Endothelial cell of umbilical vein (primary cell): ENCODE data around the gene GGT6. TPM values are rescaled to one million over a fixed set of nuclear protein-coding genes. Genes with fewer than 3 reads are reported as not detected.
"Not testable (repeated sequence)": the region's sequence is repeated elsewhere in the genome, so short reads cannot be mapped to it uniquely, and the experiment has no call there.

Source experiments
- BruUV-seq: library from RNA; stranded (reverse); fragments of 400-500 nt; replicated peaks from 2 replicates; lab custom pipeline; 2021; lab: Mats Ljungman, UMichigan
- CTCF ChIA-PET: fragments of 300-600, 350-600 bp; sonication (Branson Sonifier 250); formaldehyde crosslinking; loops from one replicate; lab custom pipeline; 2021; ENCODE audit warnings: antibody characterized with exemption, inconsistent platforms; lab: Charles Lee
- POLR2A ChIA-PET: fragments of 300-600, 350-600 bp; sonication (Branson Sonifier 250); formaldehyde crosslinking; loops from one replicate; lab custom pipeline; 2021; ENCODE audit warnings: antibody characterized with exemption, inconsistent platforms; lab: Charles Lee
- DNase-seq: peaks from one replicate; pipeline ENCODE4 v3.0.0-alpha.2; 2011; ENCODE audit warnings: low read depth, low spot score
- FAIRE-seq: peaks from 2 replicates; lab custom pipeline; 2011; peaks lifted over from hg19 to GRCh38; lab: Jason Lieb, UNC
- H2AFZ ChIP-seq: 2 replicates; pipeline ENCODE4 v1.6.0; 2012; ENCODE audit warnings: low read depth, low read length, control low read depth, inconsistent platforms
- H3K27ac ChIP-seq: 2 replicates; pipeline ENCODE4 v1.5.1; 2011; ENCODE audit warnings: low read depth, mild to moderate bottlenecking, control low read depth, low read length, moderate library complexity; ENCODE audit not compliant: insufficient read depth
- H3K27me3 ChIP-seq, 2 experiments: 2 replicates each; pipeline versions ENCODE4 v1.6.0 to v1.6.1; 2011; ENCODE audit warnings: low read length in 2 of 2, mixed read lengths in 1 of 2; ENCODE audit not compliant: control insufficient read depth in 2 of 2, insufficient read depth in 2 of 2
- H3K36me3 ChIP-seq, 2 experiments: 2 replicates in 1 of 2; 3 replicates in 1 of 2; pipeline ENCODE4 v1.5.1; 2011; ENCODE audit warnings: low read length in 2 of 2, mild to moderate bottlenecking in 1 of 2, moderate library complexity in 1 of 2; ENCODE audit not compliant: control insufficient read depth in 2 of 2, insufficient read depth in 2 of 2; ENCODE audit errors: extremely low read depth in 1 of 2
- H3K4me1 ChIP-seq: 3 replicates; pipeline ENCODE4 v1.5.1; 2011; ENCODE audit warnings: mild to moderate bottlenecking, low read length; ENCODE audit not compliant: control insufficient read depth, insufficient read depth; ENCODE audit errors: extremely low read depth
- H3K4me2 ChIP-seq: 2 replicates; pipeline ENCODE4 v1.6.1; 2011; ENCODE audit warnings: low read length, control low read depth, mixed read lengths; ENCODE audit not compliant: insufficient read depth
- H3K4me3 ChIP-seq, 3 experiments: fragments of 200-600 bp in 1 of 3; sonication (generic), shearing (Covaris generic) in 1 of 3; replicated peaks in 1 of 3; 2 replicates each; pipeline ENCODE4 v1.5.1; 2011 to 2016; ENCODE audit warnings: control low read depth in 3 of 3, low read length in 3 of 3, mild to moderate bottlenecking in 2 of 3, inconsistent platforms in 1 of 3, low read depth in 1 of 3, moderate library complexity in 1 of 3; ENCODE audit not compliant: insufficient read depth in 1 of 3
- H3K79me2 ChIP-seq: 2 replicates; pipeline ENCODE4 v1.6.0; 2012; ENCODE audit warnings: low read length, inconsistent platforms; ENCODE audit not compliant: control insufficient read depth, insufficient read depth
- H3K9ac ChIP-seq: replicated peaks from 2 replicates; pipeline ENCODE3; 2011; ENCODE audit warnings: low read length, control low read depth; ENCODE audit not compliant: insufficient read depth; ENCODE audit errors: extremely low read depth
- H3K9me1 ChIP-seq: replicated peaks from 3 replicates; pipeline ENCODE4 v1.6.0; 2011; ENCODE audit warnings: mild to moderate bottlenecking, low read length; ENCODE audit not compliant: control insufficient read depth, insufficient read depth; ENCODE audit errors: extremely low read depth
- H3K9me3 ChIP-seq: replicated peaks from 2 replicates; pipeline ENCODE4 v1.5.1; 2012; ENCODE audit warnings: low read length, inconsistent platforms; ENCODE audit not compliant: control insufficient read depth, insufficient read depth
- H4K20me1 ChIP-seq: replicated peaks from 2 replicates; pipeline ENCODE3; 2011; ENCODE audit warnings: mild to moderate bottlenecking, low read length; ENCODE audit not compliant: control insufficient read depth, insufficient read depth; ENCODE audit errors: extremely low read depth
- CTCF ChIP-seq, 2 donors: IDR thresholded peaks; 1 replicate in 1 of 2; 2 replicates in 1 of 2; pipeline ENCODE4 v1.5.1; 2011; ENCODE audit warnings: low read length in 2 of 2, mild to moderate bottlenecking in 2 of 2, moderate library complexity in 2 of 2, control low read depth in 1 of 2, inconsistent platforms in 1 of 2, low read depth in 1 of 2; ENCODE audit not compliant: insufficient read depth in 1 of 2; ENCODE audit errors: extremely low read depth in 1 of 2
- EZH2 ChIP-seq: IDR thresholded peaks from 2 replicates; pipeline ENCODE4 v1.6.1; 2012; ENCODE audit warnings: borderline replicate concordance, low read depth, mild to moderate bottlenecking, moderate library complexity, low read length, inconsistent platforms; ENCODE audit not compliant: severe bottlenecking
- POLR2A ChIP-seq: IDR thresholded peaks from 2 replicates; pipeline ENCODE4 v1.6.1; 2012; ENCODE audit warnings: low read depth, mild to moderate bottlenecking, control low read depth, low read length
- dilution Hi-C: fragments of 300-500 bp; cut with MboI; formaldehyde crosslinking; loops from one replicate; pipeline ENCODE4 v1.15.0; 2019; ENCODE audit warnings: low sequenced_read_pairs; ENCODE audit not compliant: extremely low pct_ligation_motif_present
- intact Hi-C: fragments of 100-400 bp; cut with micrococcal nuclease; formaldehyde crosslinking; loops from one replicate; pipeline ENCODE4 v1.10.0; 2022
- polyA plus RNA-seq, 4 experiments: library from polyadenylated mRNA; depleted of rRNA in 3 of 4; stranded (reverse) in 3 of 4; unstranded in 1 of 4; fragments of >200 nt; gene quantifications; 2 replicates each; pipeline versions ENCODE4 v1.2.1 to v1.2.3, GENCODE V29; 2011 to 2012; ENCODE audit warnings: missing spikeins in 1 of 4
- total RNA-seq: library from RNA; stranded (reverse); gene quantifications from 2 replicates; pipeline ENCODE4 v1.2.3, GENCODE V29; 2021
- TF ChIP-seq, protein P1 (sequence below): IDR thresholded peaks from 2 replicates; pipeline ENCODE4 v1.6.1; 2011; ENCODE audit not compliant: insufficient read depth, insufficient read length

The GGT6 gene
- total and polyA plus RNA-seq, 2 donors (not counting 3 experiments of a cell fraction or from before 2014, with no cell fraction given): not detected

- TF ChIP-seq EZH2 (no peak), CTCF (IDR thresholded peaks at IDR 0.05; ENCODE audit: extremely low read depth in 1 of 2, insufficient read depth in 1 of 2, low read depth in 1 of 2, low read length in 2 of 2) (no peak), POLR2A (no peak)
- TF ChIP-seq, protein P1, sequence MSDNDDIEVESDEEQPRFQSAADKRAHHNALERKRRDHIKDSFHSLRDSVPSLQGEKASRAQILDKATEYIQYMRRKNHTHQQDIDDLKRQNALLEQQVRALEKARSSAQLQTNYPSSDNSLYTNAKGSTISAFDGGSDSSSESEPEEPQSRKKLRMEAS: no peak
- Histone ChIP-seq H3K27ac (no peak overlapping the region), H3K9me3 (no peaks in the 10 kb centered on the region), H3K27me3 (peaks cover 0 to 2% of the 10 kb centered on the region in 2 experiments), H3K4me2 (no peak overlapping the region), H3K79me2 (no peaks in the 10 kb centered on the region), H3K4me1 (no peaks in the 10 kb centered on the region), H4K20me1 (no peaks in the 10 kb centered on the region), H3K9me1 (no peaks in the 10 kb centered on the region), H2AFZ (no peak overlapping the region), H3K4me3 (no peak overlapping the region), H3K9ac (no peak overlapping the region), H3K36me3 (no peaks in the 10 kb centered on the region)
- DNase-seq (no peak), FAIRE-seq (no peak)
- dilution Hi-C loops: no loop called here
- CTCF ChIA-PET: interaction anchor here (1.0 kb wide), 1 partner anchor 30 kb away, joined by 3 read pairs; no protein-coding TSS in a partner anchor
- no TSS peak for BruUV-seq
- POLR2A ChIA-PET: interaction anchor here (0.7 kb wide), 1 partner anchor 47 kb away, joined by 3 read pairs; no protein-coding TSS in a partner anchor
- intact Hi-C loops: no loop called here
Observed at GRCh38 chr17:4596636-4597380, 36.4 kb upstream of the GGT6 start.

GRCh38 chr17:4595685-4596342, 35.4 kb upstream of the GGT6 start:
- H2AFZ ChIP-seq, H3K4me2 ChIP-seq, FAIRE-seq, H3K9me1 ChIP-seq, intact Hi-C loops, H3K79me2 ChIP-seq, DNase-seq, H3K9ac ChIP-seq, H3K36me3 ChIP-seq, H3K27ac ChIP-seq, H3K27me3 ChIP-seq, BruUV-seq, H3K9me3 ChIP-seq, dilution Hi-C loops, H3K4me1 ChIP-seq, H4K20me1 ChIP-seq, H3K4me3 ChIP-seq: not testable (repeated sequence)
- ChIA-PET CTCF (interaction anchor here (0.7 to 1.9 kb wide), 4 partner anchors 10 to 30 kb away, joined by 3 to 13 read pairs (median 4); partner anchors contain the start of gene SMTNL2), POLR2A (interaction anchor here (0.7 kb wide), 1 partner anchor 48 kb away, joined by 3 read pairs; no protein-coding TSS in a partner anchor)
